GM21619 (cell line): Measurements from ENCODE around the gene RASA3.

Source experiments
- ATAC-seq: cut with Tn5 transposase; IDR thresholded peaks from one replicate; pipeline ENCODE4 v1.9.1; 2021; ENCODE audit not compliant: unreplicated experiment

RASA3 gene

GRCh38 chr13:113973218-113974164 is 158.9 kb downstream of the RASA3 start, which contains the start of gene C13orf46:
Gene C13orf46 (minus strand): TSS chr13:113974076. CDS start chr13:113973997, 79 bp downstream.
- ATAC-seq: no peak

DNA sequence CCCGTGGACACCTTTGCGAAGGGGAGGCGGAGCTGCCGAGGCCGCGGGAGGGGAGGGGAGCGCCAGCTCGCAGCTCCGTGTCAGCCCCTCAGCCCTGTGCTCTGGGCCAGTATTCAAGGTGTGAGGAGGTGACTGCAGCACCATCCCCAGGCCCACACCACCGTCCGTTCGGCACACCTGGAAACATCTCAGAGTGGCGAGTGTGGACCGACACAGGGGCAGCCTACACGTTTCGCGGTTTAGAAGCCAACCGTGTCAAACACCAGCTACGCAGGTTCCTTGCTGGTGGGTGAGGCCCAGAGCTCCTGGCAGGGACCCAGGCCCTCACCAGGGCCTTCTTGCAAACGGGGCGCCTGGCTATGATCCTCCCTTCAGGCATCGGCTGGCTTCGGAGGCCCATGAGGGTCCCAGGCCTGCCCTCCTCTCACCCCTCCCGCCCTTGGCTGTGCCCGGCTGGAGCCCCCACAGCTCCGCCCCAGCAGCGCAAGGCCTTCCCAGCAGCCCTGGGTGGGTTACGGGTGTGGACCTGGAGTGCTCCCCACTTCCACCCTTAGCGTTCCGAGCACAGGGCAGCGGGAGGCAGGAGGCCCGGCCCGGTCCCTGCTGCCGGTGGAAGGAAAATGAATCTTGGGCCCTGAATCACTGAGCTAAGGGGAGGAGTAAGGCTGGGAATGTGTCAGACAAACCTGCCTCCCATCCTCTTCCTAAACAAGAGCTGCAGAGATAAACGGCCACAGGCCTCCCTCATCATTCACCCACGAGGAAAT is 159.8 kb downstream of the RASA3 start:
- ATAC-seq: no peak

GRCh38 chr13:113971471-113972231 is 160.8 kb downstream of the RASA3 start:
- no peak for ATAC-seq

- ATAC-seq: no peak
Measured at GRCh38 chr13:113970810-113971470, 161.5 kb downstream of the RASA3 start.

DNA sequence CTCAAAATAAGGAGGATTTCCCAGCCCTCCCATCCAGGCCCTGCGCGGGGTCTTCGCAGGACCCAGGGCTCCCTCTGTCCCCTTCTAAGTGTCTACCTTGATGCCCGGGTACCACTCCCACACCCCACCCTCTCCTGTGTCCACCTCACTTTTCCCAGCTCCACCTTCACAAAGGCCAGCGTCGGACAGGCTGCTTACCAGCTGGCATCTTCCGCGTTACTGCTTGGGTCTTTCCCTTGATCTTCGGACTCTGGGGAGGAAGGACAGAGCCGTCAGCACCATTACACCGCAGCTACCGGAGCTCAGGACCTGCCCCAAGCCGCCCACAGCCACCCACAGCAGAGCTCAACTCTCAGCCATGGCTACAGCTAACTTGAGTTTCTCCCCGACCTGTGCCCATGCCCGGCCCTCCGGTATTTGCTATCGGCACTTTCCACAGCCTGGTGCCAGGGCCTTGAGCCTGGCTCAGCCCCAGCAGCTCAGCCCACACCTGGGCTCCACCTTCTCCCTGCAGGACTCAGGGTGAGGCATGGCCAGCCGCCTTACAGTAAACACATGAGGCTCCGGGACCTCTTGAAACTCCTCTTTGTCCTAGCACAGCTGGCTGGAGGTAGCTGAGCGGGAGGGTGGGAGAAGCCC is 162.3 kb downstream of the RASA3 start:
- ATAC-seq: no peak

DNA sequence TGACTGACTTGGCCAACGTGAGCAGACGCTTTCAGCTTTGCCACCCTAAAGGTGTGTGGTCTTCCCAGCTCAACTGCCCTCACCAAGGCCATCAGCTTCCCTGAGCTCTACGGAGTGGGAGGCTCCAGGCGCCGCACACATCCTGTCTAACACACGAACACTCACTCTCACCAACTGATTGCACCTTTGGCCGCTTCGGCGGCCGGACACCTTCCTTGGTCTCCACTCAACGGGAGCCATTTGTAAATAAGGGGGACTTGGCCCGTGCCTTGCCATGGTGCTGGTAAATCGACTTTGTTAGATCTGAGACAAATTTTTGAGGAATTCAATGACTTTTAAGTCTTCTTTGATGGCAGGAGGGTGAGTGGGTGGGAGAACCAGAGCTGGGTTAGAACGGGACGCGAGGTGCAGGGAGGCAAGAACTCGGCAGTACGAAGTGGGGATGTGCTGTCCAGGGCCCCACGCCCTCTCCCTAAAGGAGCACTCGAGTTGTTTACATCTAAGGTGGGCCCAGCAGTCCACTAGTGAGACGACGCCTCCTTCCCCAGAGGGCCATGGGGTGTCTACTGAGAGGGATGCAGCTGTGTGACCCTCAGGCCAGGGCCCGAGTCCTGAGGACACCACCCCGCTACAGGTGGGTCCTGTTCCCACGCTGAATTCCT is 163.0 kb downstream of the RASA3 start:
- no peak for ATAC-seq

- ATAC-seq: no peak
Measured at GRCh38 chr13:113968463-113969310, 163.7 kb downstream of the RASA3 start.

- ATAC-seq: no peak
Measured at GRCh38 chr13:113967729-113968462, 164.5 kb downstream of the RASA3 start.

DNA sequence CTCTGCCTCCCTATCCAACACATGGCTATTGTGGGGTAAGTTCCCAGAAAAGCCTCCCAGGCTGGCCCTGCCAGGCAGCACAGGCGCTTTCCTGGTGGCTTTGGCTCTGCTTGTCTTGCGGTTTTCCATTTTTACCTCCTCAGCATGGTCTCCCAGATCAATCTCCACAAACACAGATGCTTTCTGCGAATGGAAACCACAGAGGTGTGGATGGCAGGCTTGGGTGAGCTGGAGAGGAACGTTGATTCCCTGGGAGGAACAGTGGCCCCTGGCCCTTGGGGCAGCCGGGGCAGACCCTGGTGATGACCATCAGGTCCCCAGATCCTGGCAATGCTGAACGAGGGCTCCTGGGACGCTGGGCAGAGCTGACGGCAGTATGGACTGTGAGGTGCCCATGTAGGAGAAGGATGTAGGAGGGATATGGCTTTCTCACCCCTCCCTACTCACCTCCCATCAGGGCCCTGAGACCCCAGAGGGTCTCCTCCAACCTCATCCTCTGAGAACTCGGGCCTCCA is 165.2 kb downstream of the RASA3 start:
- ATAC-seq: no peak

GRCh38 chr13:113965968-113966884 is 166.2 kb downstream of the RASA3 start:
- ATAC-seq: no peak

GRCh38 chr13:113965383-113965874 is 167.0 kb downstream of the RASA3 start:
- no peak for ATAC-seq

- no peak for ATAC-seq
Measured at GRCh38 chr13:113964251-113964995, 168.0 kb downstream of the RASA3 start.

- ATAC-seq: no peak
Measured at GRCh38 chr13:113963376-113963775, 169.0 kb downstream of the RASA3 start.

- ATAC-seq: no peak
Measured at GRCh38 chr13:113962975-113963374, 169.4 kb downstream of the RASA3 start.

- ATAC-seq: no peak
Measured at GRCh38 chr13:113962386-113962785, 170.0 kb downstream of the RASA3 start.
